HS-27A (cell line): ENCODE data around the gene TMEM123.

Experiments
- DNase-seq: peaks from one replicate; pipeline ENCODE4 v3.0.0-alpha.2; 2012; ENCODE audit warnings: low read depth, missing footprints

Gene TMEM123

DNA sequence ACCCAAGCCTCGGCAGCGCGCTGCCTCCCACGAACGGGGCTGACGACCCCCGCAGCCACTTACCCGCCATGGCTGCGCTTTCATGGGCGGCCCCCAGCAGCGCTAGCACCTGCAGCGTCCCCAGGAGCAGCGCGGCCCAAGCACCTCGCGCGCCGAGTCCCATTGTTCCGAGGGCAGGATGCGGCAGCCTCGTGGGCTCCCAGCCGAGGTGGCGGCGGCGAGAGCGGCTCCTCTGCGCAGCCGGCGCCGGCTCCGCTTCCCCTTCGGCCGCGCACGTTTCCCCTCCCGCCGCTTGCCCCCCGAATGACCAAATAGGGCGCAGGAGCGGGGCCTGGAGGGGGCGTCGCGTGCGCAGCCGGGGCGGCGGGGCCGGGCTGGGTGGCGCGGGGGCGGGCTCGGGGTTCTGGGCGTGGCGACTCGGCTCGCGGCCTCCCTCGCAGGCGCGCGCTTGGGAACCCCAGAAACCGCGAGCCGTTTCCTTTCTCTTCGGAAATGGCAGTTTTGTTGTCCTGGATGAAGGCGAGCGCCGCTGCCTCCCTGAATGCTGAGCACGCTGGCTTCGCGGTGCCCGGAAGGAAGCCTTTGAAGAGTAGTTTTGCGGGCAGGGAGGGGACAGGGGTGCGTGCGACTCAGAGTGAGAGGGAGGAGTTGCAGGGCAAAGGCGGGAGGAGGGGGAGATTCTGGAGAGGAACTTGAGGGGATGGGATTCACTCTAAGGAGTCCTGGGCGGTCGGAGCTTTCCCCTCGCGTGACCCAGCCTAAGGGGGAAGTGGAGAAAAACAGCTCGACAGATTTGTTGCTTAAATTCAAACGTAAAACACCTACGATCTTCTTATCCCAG is at the start of gene TMEM123:
TMEM123 (minus strand) TSS at position 305 of the 841 bp plus-strand sequence; CDS start at position 163, 142 bp downstream.
- DNase-seq, result no peak

DNA sequence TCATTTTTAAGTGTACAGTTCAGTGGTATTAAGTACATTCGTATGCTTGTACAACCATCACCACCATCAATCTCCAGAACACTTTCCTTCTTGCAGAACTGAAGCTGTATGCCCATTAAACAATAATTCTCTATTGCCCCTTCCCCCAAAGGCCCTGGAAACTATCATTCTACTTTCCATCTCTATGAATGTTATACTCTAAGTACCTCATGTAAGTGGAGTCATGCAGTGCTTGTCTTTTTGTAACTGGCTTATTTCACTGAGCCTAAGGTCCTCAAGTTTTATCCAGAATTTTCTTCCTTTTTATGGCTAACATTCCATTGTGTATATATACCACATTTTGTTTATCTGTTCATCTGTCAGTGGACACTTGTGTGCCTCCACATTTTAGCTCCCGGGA is 48.3 kb upstream of the TMEM123 start:
- DNase-seq, result no peak

- no peak for DNase-seq
These were observed 47.4 kb upstream of the TMEM123 start for GRCh38 chr11:102499931-102500330.

GRCh38 chr11:102499151-102499550 is 46.6 kb upstream of the TMEM123 start:
- no peak for DNase-seq

DNA sequence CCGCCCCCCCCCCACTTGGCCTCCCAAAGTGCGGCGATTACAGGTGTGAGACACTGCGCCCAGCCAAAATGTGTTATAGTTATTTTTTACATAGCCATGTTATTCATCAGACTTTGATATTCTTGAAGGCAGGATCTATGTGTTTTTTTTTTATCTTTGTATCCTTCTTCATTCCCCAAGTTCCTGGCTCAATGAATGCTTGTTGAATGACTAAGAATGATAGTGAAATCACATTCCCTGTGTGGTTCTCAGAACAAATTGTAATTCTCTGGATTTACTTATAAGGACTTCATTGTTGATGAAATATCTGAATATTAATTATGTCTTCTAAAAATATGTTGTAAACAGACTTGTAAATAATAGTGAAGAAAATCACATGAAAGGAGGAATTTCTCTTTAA is 44.5 kb upstream of the TMEM123 start:
- no peak for DNase-seq

GRCh38 chr11:102495161-102496042 is 42.8 kb upstream of the TMEM123 start:
- DNase-seq, result peak; percentile 39

DNA sequence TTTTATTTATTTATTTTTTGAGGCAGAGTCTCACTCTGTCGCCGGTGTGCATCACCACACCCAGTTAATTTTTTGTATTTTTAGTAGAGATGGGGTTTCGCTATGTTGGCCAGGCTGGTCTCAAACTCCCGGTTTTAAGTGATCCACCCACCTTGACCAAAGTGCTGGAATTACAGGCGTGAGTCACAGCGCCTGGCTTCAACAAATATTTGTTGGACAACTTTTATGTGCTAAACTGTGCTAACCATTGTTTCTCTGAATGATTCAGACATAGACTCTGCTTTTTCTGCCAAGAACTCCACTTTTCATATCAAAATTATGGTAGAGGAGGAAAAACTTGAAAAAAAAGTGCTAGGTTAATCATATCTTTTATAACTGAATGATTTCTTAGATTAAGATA is 41.7 kb upstream of the TMEM123 start:
- no peak for DNase-seq

DNA sequence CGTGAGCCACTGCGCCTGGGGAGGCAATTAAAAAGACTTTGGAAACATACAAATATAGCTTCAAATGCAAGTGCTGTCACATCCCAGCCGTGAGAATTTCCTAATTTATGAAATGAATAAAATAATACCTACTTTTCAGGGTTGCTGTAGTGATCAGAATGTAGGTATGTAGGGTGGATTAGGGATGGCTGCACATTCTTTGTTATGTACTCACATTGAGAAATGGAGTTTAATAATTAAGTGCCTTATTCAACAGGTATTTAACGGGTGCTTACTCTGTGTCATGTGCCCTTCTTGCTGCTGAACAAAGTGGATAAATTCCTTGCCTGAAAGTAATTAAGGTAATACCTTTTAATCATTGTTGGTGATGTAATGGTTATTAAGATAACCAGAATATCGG is 41.0 kb upstream of the TMEM123 start:
- no peak for DNase-seq

DNA sequence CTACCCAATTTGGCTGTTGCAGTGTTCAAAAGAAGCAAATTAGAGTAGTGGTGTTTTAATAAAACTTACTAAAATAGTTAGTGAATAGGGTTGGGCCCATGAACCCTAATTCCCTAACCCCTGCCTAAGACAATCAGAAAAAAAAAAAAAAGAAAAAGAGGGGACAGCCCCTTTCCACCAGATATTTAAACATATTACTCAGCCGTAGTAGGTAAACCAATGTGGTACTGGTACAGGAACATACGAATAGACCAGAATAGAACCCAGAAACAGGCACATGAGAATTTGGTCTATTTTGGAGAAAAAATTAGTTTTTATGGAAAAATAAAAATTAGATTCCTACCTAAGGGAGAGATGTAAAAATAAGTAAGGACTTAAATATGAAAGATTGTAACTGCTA is 39.4 kb upstream of the TMEM123 start:
- DNase-seq, result no peak

GRCh38 chr11:102489186-102490145 is 36.9 kb upstream of the TMEM123 start:
- DNase-seq, result no peak

DNA sequence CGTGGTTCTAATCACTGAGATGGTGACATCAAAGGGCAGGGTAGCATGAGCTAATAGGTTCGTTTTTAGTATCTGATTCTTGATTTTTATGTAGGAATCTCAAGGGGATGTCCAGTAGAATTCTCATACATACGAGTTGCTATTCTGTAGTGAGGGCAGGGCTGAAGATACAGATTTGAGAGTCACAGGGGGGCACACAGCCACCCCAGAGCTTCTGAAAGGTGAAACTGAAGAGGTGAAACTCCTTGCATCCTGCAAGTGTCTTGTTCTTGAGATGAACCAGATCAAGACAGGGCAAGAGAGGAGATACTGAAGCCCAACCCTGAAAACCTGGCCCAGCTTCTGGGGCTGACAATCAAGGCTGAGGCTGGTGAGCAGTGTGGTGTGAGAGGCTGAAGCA is 35.6 kb upstream of the TMEM123 start:
- no peak for DNase-seq

GRCh38 chr11:102487214-102487613 is 34.6 kb upstream of the TMEM123 start:
- DNase-seq, result no peak

- no peak for DNase-seq
These were observed 34.0 kb upstream of the TMEM123 start for GRCh38 chr11:102486584-102486983.

DNA sequence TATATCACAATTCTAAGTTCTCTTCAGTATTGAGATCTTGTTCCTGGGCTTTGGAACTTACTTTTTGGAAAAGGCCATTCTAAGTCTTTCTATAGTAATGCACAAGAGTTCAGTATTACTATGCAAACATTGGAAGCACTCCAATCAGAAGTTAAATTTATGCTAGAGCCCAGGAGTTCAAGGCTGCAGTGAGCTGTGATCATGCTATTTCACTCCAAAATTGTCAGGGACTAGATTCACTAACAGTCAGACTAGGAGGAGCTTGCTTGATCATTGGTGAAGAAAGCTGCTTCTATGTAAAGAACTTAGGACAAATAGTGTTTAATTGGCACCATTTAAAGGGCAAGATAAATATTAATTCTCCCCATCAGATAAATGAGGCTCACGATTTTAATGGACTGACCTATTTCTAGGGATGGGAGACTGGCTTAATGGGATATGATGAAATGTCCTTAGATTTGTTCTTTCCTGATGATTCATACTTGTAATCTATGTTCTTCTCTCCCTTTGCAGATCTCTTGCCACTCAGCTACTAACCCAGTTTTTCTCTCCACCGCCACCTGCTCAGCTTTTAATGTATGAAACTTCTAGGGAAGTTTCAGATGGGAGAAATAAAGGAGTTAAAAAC is 32.6 kb upstream of the TMEM123 start:
- no peak for DNase-seq

DNA sequence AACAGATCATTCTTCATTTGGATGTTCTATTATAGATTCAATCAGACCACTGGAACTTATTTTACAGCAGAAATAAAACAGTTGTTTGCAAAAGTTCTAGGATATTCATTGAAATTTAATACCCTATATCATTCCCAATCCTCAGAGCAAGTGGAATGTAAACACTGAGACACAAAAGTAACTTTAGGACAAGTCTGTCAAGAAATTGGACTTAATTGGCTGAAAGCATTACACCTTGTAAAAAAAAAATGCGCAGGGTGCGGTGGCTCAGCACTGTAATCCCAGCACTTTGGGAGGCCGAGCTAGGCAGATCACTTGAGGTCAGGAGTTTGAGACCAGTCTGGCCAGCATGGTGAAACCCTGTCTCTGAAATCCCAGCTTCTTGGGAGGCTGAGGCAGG is 29.9 kb upstream of the TMEM123 start:
- DNase-seq, result no peak

GRCh38 chr11:102479733-102480132 is 27.2 kb upstream of the TMEM123 start:
- DNase-seq, result no peak

DNA sequence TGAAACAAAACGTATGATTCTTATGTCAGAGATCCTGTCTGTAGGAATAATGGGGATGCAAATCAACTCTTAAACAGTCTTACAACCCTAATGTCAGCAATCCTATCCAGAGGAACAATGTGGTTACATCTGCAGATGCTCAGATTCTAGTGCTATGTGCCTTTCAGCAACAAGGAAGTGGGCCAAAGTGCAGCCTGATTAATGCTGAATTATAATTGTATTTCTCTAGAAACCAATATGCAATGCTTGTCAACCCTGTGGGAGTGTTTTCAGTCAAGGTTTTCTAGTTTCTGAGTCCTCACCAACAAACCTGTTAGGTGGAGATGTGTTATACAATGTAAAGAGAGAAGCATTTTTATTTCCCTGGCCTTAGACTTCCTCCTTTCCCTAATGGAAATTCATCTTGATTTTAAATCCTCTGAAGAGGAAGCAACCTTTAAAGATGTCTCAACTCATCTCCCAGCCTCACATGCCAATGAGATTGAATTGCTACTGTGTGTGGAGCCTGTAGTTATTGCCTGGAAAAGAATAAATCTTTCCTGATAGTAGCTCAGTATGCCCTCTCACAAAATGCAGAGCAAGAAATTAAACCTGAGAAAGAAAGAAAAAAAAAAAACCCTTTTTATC is 26.2 kb upstream of the TMEM123 start:
- DNase-seq, result no peak

- no peak for DNase-seq
These were observed 24.2 kb upstream of the TMEM123 start for GRCh38 chr11:102476812-102477211.

DNA sequence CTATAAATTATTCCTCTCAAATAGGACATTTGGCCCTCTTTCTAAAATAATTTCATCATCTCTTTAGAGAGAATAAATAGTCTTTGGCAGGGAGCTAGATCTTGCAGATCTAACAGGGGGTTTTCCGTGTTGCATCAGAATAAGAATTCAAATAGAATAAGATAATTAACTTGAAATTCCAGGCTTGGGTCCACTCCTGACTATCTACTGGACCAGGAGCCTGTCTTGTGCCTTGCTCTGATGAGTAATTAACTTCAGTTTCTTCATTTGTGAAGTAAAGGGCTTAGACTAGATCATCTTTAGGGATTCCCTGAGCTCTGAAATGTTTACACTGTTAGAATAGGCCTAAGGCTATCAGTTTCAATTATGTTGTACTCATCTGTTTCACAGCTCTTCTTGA is 23.5 kb upstream of the TMEM123 start:
- DNase-seq, result no peak

GRCh38 chr11:102473543-102473942 is 21.0 kb upstream of the TMEM123 start:
- no peak for DNase-seq

GRCh38 chr11:102472127-102472526 is 19.6 kb upstream of the TMEM123 start:
- no peak for DNase-seq
